Ascending aorta (tissue), 2 donors: ENCODE measurements around the gene NPM1. TPM values are rescaled to one million over a fixed set of nuclear protein-coding genes. Genes with fewer than 3 reads are reported as not detected.
"Not testable (repeated sequence)": the region's sequence is repeated elsewhere in the genome, so short reads cannot be mapped to it uniquely, and the experiment has no call there.

Experiments used
- DNase-seq, 2 donors: peaks; one replicate each; pipeline ENCODE4 v3.0.0-alpha.2; 2019; ENCODE audit warnings: low spot score in 2 of 2
- H3K27ac ChIP-seq, 2 donors: fragments of 200-600 bp; sonication (generic); one replicate each; pipeline ENCODE4 v1.5.1; 2016 to 2017; ENCODE audit warnings: mild to moderate bottlenecking in 1 of 2
- H3K27me3 ChIP-seq: fragments of 200-600 bp; sonication (generic); one replicate; pipeline ENCODE4 v1.5.1; 2017
- H3K36me3 ChIP-seq, 2 donors: fragments of 200-600 bp; sonication (generic); one replicate each; pipeline ENCODE4 v1.5.1; 2016
- H3K4me1 ChIP-seq, 2 donors: fragments of 200-600 bp; sonication (generic); one replicate each; pipeline ENCODE4 v1.5.1; 2016 to 2017; ENCODE audit warnings: mild to moderate bottlenecking in 1 of 2
- H3K4me3 ChIP-seq, 2 donors: fragments of 200-600 bp; sonication (generic); one replicate each; pipeline ENCODE4 v1.5.1; 2016 to 2017; ENCODE audit warnings: mild to moderate bottlenecking in 1 of 2
- H3K9me3 ChIP-seq, 2 donors: fragments of 200-600 bp; sonication (generic); one replicate each; pipeline ENCODE4 v1.5.1; 2016
- CTCF ChIP-seq, 3 experiments: fragments of 200-600 bp in 2 of 3; fragments of 450-650 bp in 1 of 3; sonication (generic) in 2 of 3; IDR thresholded peaks; one replicate each; pipeline ENCODE4 v1.5.1; 2016 to 2019; ENCODE audit warnings: antibody characterized with exemption in 3 of 3, mild to moderate bottlenecking in 1 of 3, moderate library complexity in 1 of 3
- intact Hi-C: fragments of 100-400 bp; cut with DNase I; formaldehyde crosslinking; loops from one replicate; pipeline ENCODE4 v1.15.1; 2023
- total RNA-seq: library from RNA; depleted of rRNA; stranded (reverse); fragments of >200 nt; gene quantifications from one replicate; pipeline ENCODE4 v1.1.0, GENCODE V29; 2016

Gene NPM1
- total RNA-seq, 1 donor from 2014 or later, result 269 TPM

- no peak overlapping the region for H3K27ac ChIP-seq
- no peak overlapping the region for H3K4me3 ChIP-seq
- no peak for TF ChIP-seq CTCF (IDR thresholded peaks at IDR 0.05)
- intact Hi-C loops, result loop anchor here (2.0 kb wide), 1 partner anchor 18 kb away; no protein-coding TSS in a partner anchor
- no peaks in the 10 kb centered on the region for H3K9me3 ChIP-seq
- no peaks in the 10 kb centered on the region for H3K4me1 ChIP-seq
- DNase-seq, result no peak
- no peaks in the 10 kb centered on the region for H3K27me3 ChIP-seq
- peaks cover 67 to 94% of the 10 kb centered on the region in 2 donors for H3K36me3 ChIP-seq
These were observed 9.5 kb downstream of the NPM1 start for GRCh38 chr5:171397190-171397589.

- Histone ChIP-seq H3K36me3 (peaks cover 66 to 90% of the 10 kb centered on the region in 2 donors), H3K4me3 (no peak overlapping the region), H3K9me3 (no peaks in the 10 kb centered on the region), H3K27ac (no peak overlapping the region), H3K27me3 (no peaks in the 10 kb centered on the region), H3K4me1 (no peaks in the 10 kb centered on the region)
- intact Hi-C loops, result loop anchor here (2.0 kb wide), 1 partner anchor 19 kb away; no protein-coding TSS in a partner anchor
- DNase-seq, result no peak
- no peak for TF ChIP-seq CTCF (IDR thresholded peaks at IDR 0.05)
These were observed 9.9 kb downstream of the NPM1 start for GRCh38 chr5:171397599-171397998.

GRCh38 chr5:171398660-171399059 lies 11.0 kb downstream of the NPM1 start:
- H3K36me3 ChIP-seq, result peaks cover 57 to 80% of the 10 kb centered on the region in 2 donors
- intact Hi-C loops, H3K9me3 ChIP-seq: not testable (repeated sequence)

GRCh38 chr5:171400169-171400568 lies 12.5 kb downstream of the NPM1 start:
- DNase-seq, result no peak
- H3K9me3 ChIP-seq, result no peaks in the 10 kb centered on the region
- intact Hi-C loops, result no loop called here
- H3K4me1 ChIP-seq, result no peaks in the 10 kb centered on the region
- TF ChIP-seq CTCF (IDR thresholded peaks at IDR 0.05), result no peak
- no peaks in the 10 kb centered on the region for H3K27me3 ChIP-seq
- H3K27ac ChIP-seq, result no peak overlapping the region
- peaks cover 50 to 69% of the 10 kb centered on the region in 2 donors for H3K36me3 ChIP-seq
- H3K4me3 ChIP-seq, result no peak overlapping the region

More at GRCh38 chr5:171398660-171399059, 11.0 kb downstream of the NPM1 start:
- not testable (repeated sequence) for H3K27ac ChIP-seq, H3K27me3 ChIP-seq, H3K4me3 ChIP-seq, DNase-seq, H3K4me1 ChIP-seq

DNA sequence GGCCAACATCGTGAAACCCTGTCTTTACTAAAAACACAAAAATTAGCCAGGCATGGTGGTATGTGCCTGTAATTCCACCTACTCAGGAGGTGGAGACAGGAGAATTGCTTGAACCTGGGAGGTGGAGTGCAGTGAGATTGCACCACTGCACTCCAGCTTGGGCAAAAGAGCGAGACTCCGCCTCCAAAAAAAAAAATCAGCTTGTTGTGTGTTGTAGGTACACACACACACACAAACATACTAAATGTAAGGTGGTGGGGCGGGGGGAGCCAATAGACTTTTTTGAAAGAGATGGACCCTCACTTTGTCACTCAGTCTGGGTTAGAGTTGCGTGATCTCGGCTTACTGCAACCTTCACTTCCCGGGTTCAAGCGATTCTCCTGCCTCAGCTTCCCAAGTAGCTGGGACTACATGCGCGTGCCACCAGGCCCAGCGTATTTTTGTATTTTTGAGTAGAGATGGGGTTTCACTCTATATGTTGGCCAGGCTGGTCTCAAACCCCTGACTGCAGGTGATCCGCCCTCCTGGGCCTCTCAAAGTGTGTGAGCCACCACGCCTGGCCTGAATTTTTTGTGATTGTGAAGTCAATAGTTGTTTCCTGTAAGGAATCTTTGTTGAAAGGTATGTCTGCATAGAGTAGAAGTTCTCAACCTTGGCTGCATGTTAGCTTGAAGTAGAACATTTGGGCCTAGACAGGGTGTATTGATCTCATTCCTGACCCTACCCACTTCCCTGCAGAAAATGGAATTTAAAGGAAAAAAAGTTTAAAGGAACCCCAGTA lies 13.7 kb downstream of the NPM1 start:
- intact Hi-C loops, result no loop called here
- no peak overlapping the region for H3K27ac ChIP-seq
- no peaks in the 10 kb centered on the region for H3K4me1 ChIP-seq
- H3K4me3 ChIP-seq, result no peak overlapping the region
- no peak for DNase-seq
- TF ChIP-seq CTCF (IDR thresholded peaks at IDR 0.05), result no peak
- peaks cover 45 to 66% of the 10 kb centered on the region in 2 donors for H3K36me3 ChIP-seq
- H3K9me3 ChIP-seq, result no peaks in the 10 kb centered on the region
- no peaks in the 10 kb centered on the region for H3K27me3 ChIP-seq

DNA sequence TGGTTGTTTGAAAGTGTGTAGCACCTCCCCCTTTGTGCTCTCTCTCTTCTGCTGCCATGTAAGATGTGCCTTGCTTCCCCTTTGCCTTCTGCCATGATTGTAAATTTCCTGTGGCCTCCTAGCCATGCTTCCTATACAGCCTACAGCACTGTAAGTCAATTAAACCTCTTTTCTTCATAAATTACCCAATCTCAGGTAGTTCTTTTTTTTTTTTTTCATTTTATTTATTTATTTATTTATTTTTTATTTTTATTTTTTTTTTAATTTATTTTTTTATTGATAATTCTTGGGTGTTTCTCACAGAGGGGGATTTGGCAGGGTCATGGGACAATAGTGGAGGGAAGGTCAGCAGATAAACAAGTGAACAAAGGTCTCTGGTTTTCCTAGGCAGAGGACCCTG lies 15.1 kb downstream of the NPM1 start:
- DNase-seq, H3K9me3 ChIP-seq, H3K27me3 ChIP-seq, H3K27ac ChIP-seq, H3K4me3 ChIP-seq, H3K4me1 ChIP-seq, intact Hi-C loops: not testable (repeated sequence)
- H3K36me3 ChIP-seq, result peaks cover 44 to 64% of the 10 kb centered on the region in 2 donors
